ENCODE data around the gene CLMN. TPM values are rescaled to one million over a fixed set of nuclear protein-coding genes. Genes with fewer than 3 reads are reported as not detected.

Gene CLMN
- total and polyA plus RNA-seq, 2 of the 8 experiments (the other 6 are each of a cell fraction or from before 2014, with no cell fraction given) = 1.6 to 8.2 TPM

DNA sequence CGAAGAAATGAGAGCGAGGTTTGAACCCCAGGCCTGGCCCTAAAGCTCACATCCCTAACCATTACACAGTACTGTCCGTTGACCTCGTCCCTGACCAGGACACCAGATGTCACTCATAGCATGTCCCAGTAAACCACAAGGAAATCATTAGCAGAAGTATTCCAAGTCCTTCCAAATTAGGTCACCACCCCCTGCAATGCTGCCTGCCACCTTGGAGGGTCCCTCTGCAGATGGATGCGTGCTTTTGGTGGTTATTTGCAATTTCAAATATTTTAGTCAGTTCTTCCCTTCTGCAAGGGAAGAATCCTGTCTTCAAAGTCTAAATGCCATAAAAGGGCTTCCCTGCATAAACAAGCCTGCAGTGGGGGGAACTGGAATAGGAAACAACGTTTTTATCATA is 71.3 kb downstream of the CLMN start:
- Histone ChIP-seq H2AK5ac (ENCODE audit: low read depth, low read length) (no peak overlapping the region), H3K36me3 (ENCODE audit: control insufficient read depth in 2 of 4, insufficient read depth in 4 of 4, low read length in 3 of 4) (no peaks in the 10 kb centered on the region), H3K18ac (ENCODE audit: extremely low read depth, low read length) (no peak overlapping the region), H3K27ac (ENCODE audit: low read depth, low read length) (no peak overlapping the region), H2BK20ac (ENCODE audit: low read length) (no peak overlapping the region), H3K4me2 (ENCODE audit: insufficient read depth in 1 of 2, low read depth in 2 of 2, low read length in 2 of 2) (no peak overlapping the region), H3K27me3 (replicated peaks in 1 of 4; ENCODE audit: control insufficient read depth in 3 of 4, extremely low read depth in 1 of 4, insufficient read depth in 3 of 4, low read length in 3 of 4) (no peaks in the 10 kb centered on the region), H3K79me2 (ENCODE audit: control insufficient read depth in 1 of 2, insufficient read depth in 2 of 2, low read length in 2 of 2) (no peaks in the 10 kb centered on the region), H3K4ac (replicated peaks; ENCODE audit: insufficient read length, low read depth, low read length) (no peak overlapping the region), H4K91ac (replicated peaks; ENCODE audit: insufficient read length, low read length) (no peak overlapping the region), H3K23me2 (ENCODE audit: low read depth, low read length) (peaks cover 7% of the 10 kb centered on the region; the same call in 1 of the 2 replicates), H3K9ac (replicated peaks in 1 of 4; ENCODE audit: extremely low read depth in 1 of 4, low read depth in 3 of 4, low read length in 3 of 4) (no peak overlapping the region), H4K8ac (ENCODE audit: extremely low read depth, insufficient read depth, low read length) (no peak overlapping the region), H2BK5ac (ENCODE audit: low read depth, low read length) (no peak overlapping the region), H2BK12ac (ENCODE audit: low read depth, low read length) (no peak overlapping the region), H2AFZ (ENCODE audit: low read length) (no peak overlapping the region), H3K56ac (replicated peaks; ENCODE audit: insufficient read length, low read depth, low read length) (no peak overlapping the region), H3K79me1 (ENCODE audit: low read depth, low read length) (no peaks in the 10 kb centered on the region), H3K4me3 (ENCODE audit: extremely low read depth in 1 of 4, insufficient read depth in 2 of 4, low read depth in 3 of 4, low read length in 4 of 4) (no peak overlapping the region), H3K4me1 (replicated peaks in 1 of 4; ENCODE audit: control insufficient read depth in 3 of 4, insufficient read depth in 4 of 4, low read length in 3 of 4) (peaks cover 0 to 5% (median 1%) of the 10 kb centered on the region in 4 experiments; a peak in 2 of 7 replicates), H3K23ac (ENCODE audit: insufficient read length) (no peak overlapping the region), H4K5ac (ENCODE audit: insufficient read length, low read depth, low read length) (no peak overlapping the region), H2BK15ac (ENCODE audit: low read length) (no peak overlapping the region), H3K9me3 (ENCODE audit: insufficient read depth in 2 of 2, low read depth in 1 of 2, low read length in 1 of 2) (no peaks in the 10 kb centered on the region), H4K20me1 (replicated peaks in 1 of 2; ENCODE audit: control insufficient read depth in 1 of 2, insufficient read depth in 2 of 2, low read length in 2 of 2) (no peaks in the 10 kb centered on the region), H2BK120ac (replicated peaks; ENCODE audit: low read depth, low read length) (no peak overlapping the region), H3K14ac (ENCODE audit: insufficient read length) (no peak overlapping the region)
- ChIA-PET CTCF (ENCODE audit: partially characterized antibody) (interaction anchor here (0.6 kb wide), 1 partner anchor 12 kb away, joined by 3 read pairs; no protein-coding TSS in a partner anchor), POLR2A (ENCODE audit: partially characterized antibody) (no interaction called here)
- DNase-seq (ENCODE audit: low read depth in 1 of 2, low spot score in 2 of 2) (no peak), FAIRE-seq (no peak)
- TF ChIP-seq SRF (IDR thresholded peaks at IDR 0.05; ENCODE audit: low read depth, low read length) (no peak), RAD21 (IDR thresholded peaks at IDR 0.05 in 1 of 2, conservative IDR thresholded peaks at IDR 0.05 in 1 of 2; ENCODE audit: low read depth in 2 of 2, low read length in 2 of 2) (0 out of 4 replicates have a peak, but pooled peaks of 1 of the 2 experiments have one; percentile 7)
- 90% methylated on average over 6 of the region's 6 CpGs; no CpG with 5 or more reads in 1 of the 2 experiments for WGBS, 2 experiments (ENCODE audit: extremely low coverage in 1 of 2, insufficient coverage in 1 of 2, insufficient read length in 1 of 2, insufficient replicate concordance in 2 of 2, low coverage in 1 of 2, low lambda C conversion rate in 2 of 2, missing lambda C conversion rate in 1 of 2)

Data from H1 (cell line).